8988T (cell line): ENCODE results near the gene SIRPA.
A peak's percentile ranks its signal among the peaks of the same experiment; 100 is the strongest.

Experiments used
- DNase-seq: peaks from one replicate; pipeline ENCODE4 v3.0.0; 2011

Gene SIRPA

DNA sequence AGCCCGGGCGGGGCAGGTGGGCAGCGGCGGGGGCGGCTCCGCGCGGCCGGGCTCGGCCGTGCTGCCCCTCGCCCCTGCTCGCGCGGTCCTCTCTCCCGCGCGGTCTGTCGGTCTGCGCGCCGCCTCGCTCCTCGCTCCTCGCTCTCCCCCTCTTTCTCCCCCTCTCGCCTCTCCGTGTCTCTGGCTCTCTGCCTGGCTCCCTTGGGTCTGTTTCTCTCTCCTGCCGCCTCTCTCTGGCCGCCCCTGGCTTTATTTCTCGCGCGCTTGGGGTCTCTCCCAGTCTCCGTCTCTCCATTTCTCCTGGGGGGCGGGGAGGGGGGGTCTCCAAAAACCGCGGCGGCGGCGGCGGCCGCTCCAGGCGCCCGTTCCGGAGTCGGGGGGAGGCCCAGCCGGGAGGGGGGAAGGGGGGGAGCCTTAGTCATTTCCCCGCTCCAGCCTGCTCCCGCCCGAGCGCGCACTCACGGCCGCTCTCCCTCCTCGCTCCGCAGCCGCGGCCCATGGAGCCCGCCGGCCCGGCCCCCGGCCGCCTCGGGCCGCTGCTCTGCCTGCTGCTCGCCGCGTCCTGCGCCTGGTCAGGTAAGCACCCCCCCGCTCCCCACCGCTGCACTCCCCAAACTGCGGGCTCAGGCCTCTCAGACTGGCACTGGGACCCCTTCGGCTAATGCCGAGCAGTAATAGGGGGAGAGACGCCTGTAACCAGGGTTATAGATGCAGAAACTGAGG is at the start of gene SIRPA:
Gene SIRPA (plus strand): TSS at position 457 of the 723 bp plus-strand sequence. CDS start 41 bp downstream, at position 498.
- DNase-seq: peak; percentile 93

DNA sequence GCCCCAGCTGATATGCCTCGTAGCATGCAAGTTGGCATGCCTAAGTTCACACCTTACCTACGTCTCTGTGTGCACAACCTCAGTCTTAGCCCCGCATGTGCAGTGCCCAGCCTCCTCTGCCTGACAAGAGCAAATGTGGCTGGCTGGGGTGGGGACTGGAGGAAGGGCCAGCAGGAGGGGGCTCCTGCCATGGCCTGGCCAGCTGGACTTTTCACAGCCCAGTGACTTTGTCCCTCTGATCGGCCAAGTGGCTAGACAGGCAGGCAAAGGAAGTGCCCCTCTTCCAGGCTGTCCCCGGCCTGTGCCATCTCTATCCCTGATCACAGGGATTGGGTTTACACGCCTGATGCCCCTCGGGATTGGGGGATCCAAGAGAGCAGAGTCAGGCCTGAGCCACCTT is 49.5 kb upstream of the SIRPA start:
- no peak for DNase-seq

DNA sequence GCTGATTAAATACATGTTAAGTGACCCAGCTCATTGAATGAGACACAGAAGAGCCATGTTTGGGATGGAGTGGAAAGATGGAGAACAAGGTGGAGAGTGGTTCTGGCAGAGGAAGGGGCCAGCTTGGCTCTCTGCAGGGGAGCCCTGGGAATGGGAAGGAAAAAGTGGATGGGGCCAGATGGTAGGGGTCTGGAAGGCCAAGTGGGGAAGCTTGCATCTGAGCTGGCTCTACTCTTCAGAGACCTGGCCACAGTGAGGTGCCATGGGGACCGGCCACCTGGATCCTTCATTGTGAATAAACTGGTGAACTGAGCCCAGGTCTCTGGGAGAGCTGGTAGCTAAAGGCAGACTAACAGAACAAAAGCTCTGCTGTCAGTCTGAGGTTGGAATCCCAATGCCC is 48.9 kb upstream of the SIRPA start:
- DNase-seq: no peak

DNA sequence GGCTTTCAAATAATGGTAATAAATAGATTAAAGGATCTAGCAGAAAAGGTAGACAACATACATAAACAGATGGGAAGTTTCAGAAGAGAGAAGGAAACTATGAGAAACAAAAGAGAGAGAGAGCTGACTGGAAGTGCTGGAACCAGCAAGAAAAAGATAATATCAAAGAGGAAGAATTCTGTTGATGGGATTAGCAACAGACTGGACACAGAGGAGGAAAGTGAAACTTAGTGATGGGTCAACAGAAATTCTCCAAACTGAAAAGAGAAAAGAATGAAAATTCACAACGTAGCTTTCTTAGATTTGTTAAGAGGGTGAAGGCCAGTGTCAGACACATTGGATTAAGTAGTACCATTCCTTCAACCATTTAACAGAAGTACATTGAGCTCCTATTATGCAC is 48.3 kb upstream of the SIRPA start:
- no peak for DNase-seq

DNA sequence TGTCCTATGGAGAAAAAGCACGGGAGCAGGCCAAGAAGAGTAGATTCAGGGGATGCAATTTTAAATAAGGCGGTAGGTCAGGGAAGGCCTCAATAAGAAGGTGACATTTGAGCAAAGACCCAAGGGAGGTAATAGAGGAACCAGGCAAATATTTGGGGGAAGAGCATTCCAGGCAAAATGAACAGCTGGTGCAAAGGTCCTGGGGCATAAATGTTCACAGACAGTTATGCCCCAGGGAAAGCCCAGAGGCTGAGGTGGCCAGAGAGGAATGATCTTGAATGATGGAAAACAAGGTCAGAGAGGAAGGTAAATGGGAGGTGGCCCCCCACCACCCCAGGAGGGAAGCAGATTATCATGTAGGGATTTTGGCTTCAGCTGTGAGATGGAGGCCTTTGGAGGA is 47.4 kb upstream of the SIRPA start:
- no peak for DNase-seq

DNA sequence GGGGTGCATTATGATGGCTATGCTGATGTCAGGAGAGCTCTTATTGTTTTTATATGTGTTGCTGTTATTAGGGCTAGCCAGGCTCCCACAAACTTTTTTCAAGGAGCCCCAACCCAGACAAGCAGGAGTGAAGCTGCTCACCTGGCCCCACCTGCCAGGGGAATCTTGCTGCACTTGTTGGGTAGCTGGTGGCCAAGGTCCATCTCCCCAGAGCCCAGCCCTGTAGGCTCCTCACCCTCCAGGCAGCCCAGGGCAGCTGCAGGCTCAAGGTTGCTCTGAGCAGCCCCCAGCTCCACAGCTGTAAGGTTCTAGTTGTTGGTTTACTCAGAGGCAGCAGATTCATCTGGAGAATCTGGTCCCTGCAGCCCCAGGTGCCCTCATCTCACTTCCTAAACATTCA is 46.8 kb upstream of the SIRPA start:
- DNase-seq: no peak

DNA sequence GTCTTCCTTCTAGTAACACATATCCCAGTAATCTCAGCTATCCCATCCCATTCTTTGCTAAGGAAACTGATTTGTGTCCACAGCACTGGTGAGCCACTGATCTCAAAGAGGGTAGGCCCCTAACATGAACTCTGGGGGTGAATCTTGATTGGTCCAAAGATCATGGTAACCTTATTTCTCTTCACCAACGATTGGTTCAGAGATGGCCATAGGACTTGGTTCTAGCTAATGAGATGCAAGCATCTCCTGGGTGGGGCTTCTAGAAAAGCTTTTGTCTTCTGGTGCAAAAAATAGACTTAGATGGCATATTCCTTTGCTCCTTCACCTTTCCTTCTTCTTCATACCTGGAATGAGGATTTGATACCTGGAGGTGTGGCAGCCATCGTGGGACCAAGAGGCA is 43.8 kb upstream of the SIRPA start:
- no peak for DNase-seq

DNA sequence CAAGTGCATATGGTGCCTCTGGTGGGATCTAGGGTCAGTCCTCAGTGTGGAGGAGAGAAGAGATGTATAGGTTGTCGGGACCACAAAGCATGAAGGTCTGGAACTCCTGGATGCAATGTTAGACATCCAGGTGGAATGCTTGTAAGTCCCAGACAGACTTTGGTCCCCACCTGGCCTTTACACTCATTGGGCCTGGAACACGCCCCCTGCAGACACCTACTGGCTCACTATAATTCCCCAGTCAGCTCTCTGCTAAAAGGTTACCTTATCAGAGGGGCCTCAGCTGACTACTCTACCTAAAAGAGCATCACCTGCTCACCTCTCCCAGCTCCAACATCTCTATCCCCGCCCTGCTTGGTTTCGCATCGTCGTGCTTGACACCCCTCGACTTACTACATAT is 41.7 kb upstream of the SIRPA start:
- no peak for DNase-seq

DNA sequence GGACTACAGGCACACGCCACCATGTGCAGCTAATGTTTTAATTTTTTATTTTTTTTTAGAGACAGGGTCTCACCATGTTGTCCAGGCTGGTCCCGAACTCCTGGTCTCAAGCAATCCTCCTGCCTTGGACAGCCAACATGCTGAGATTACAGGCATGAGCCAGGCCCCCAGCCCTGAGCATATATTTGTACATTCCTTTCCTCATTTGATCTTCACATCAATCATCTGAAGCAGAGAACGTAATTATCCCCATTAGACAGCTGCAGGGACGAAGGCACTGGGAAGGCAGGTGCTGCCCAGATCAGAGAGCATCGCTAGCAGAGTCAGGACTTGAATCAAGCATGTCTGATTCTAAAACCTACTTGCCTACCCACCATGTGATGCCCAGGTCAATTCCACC is 41.0 kb upstream of the SIRPA start:
- no peak for DNase-seq

DNA sequence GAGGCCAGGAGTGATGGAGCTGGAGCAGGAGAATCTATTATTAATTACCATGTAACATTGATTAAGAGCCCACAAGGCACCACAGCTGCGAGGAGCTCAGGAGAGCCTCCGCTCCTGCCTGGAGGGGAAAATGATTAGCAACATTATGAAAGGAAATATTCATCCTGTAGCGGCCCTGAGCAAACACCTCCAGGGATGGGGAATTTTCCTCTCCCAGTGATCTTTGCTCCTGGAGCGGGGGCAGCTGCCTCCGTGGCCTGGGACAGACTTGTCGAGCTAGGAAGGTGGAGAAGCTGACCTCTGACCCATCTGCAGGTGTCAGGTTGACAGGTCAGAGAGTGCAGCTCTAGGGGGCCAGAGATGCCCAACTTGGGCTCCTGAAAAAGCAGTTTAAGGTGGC is 40.1 kb upstream of the SIRPA start:
- no peak for DNase-seq

DNA sequence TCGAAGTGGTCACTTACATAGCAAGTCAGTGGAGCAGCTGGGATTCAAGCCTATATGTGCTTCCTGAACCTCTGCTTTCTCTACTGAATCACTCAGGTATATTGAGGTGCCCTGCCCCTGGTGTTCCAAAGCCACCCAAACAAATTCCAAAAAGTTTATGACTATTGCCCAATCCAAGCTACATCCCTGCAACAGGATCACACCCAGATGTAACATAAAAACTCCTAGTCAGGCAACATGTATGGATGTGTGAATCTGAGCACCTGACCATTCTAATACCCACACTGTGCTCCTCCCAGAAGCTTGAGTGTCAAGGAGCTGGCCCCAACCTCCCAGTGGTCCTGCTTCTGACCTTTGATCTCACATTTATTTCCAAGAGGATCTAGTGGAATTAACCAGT is 39.5 kb upstream of the SIRPA start:
- no peak for DNase-seq

DNA sequence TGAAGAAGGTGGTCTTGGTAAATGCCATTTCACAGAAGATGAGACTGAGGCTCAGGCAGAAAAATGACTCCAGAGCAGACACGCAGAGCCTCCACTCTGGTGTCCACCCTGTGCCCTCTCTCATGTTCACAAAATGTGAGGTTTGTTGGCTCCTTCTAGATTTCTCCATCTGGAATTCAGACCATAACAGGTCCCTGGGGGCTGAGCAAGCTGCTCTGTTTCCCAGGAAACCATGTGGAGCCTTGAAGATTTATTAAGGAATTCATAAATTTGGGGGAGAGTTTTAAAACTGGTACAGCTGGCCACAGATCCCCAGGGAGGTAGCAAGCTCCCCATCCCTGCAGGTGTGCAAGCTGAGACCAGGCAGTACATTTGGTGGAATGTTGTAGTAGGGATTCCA is 38.8 kb upstream of the SIRPA start:
- no peak for DNase-seq

DNA sequence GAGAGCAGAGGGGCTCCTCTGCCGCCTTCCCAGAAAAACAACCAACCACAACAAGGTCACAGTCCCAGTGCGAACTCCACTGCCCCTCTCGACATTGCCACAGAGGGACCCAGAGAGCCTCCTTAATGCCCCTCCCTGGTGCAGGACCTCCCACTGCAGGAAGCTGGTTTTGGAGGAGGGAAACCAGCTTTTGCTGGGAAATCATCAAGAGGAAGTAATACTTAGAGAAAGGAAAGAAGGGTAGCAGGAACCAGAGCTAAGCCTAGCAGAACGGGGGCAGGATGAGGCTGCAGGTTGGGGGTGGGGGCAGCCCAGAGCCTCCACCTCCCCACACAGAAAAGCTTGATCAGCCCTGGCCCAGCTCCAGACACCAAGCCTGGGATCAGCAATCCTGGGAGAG is 37.7 kb upstream of the SIRPA start:
- DNase-seq: no peak

DNA sequence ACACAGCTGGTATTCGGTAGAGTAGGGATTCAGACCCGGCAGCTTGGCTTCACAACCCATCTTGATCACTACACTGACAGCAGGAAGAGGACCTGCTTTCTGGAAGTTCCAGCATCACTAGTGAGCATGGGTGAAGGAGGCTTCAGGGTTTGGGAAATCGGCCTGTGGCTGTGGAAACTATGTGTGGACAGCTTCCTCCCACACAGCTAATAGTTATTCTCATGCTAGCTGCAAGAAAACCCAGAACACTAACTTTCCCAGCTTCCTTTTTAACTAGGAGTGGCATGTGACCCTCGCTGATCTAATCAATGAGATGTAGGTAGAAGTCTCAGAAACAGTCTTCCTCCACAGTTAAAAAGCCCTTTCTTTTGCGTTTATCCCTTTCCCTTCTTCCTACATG is 36.3 kb upstream of the SIRPA start:
- no peak for DNase-seq

DNA sequence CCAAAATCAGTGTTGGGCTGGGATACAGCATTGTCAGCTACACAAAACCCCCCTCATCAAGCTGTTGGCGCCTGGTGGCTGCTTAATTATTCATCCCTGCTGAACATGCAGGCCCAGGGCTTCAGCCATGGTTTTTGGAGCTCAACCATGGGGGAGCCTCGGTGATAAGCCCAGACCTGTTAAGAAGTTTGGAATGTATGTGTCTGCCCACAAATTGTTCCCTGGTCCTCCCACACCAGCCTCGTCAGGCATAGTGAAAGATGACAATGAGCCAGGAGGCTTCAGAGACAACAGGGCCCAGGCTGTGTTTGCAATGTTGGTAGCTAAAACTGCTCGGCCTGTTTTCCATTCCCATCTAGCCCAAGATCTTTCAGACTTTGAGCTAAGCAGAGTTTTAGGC is 34.8 kb upstream of the SIRPA start:
- no peak for DNase-seq

DNA sequence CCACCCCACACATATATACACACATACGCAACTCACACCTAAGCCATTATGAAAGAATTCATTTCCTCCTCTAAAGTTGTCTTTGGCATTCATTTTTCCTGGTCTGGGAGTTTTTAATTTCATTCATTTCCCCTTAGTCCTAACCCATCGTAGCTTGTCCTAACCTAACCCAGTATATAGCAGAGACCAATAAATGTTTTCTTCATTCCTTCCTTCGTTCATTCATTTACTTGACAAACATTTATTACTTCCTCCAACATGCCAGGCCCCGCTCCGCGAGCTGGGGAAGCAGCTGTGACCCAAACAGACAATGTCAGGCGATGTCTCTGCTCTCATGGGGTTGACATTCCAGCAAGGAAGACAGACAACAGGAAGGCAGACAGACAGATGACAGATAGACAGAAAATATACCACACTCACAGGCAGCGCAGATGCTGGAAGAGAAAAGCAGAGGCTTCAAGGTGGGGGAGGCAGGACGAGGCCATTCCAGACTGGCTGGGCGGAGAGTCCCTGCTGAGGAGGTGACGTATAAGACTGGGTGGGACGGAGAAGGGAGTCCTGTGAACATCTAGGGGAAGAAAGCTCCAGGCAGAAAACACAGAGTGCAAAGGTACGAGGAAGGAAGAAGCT is 33.7 kb upstream of the SIRPA start:
- DNase-seq: no peak

DNA sequence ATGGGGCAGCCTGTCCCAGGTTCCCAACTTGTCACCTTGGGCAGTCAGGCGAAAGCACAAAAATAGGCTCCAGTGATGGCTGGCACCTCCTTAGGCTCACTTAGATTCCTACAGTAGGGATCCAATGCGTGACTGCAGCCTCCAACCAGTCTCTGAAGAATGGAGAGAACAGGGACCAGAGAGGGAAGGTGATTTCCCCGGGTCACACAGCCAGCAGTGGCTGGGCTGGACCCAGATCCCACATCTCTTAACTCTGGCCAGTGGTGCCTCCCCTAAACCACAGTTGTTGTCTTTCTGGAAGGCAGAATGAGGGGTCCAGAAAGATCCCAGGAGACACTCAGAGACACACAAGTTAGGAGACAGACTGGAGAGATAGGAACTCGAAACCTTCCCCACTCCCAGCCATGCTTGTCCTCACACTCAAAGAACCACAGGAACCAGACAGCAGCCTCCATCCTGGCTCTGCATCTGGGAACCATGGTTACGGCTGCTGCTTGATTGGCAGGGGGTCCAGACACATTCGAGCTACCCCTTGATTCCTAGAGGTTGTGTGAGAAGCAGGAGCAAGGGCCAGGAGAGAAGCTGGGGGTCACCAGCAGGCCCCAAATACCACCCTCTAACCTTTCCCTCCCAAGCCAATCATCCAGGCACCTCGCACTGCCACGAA is 33.1 kb upstream of the SIRPA start:
- DNase-seq: no peak

DNA sequence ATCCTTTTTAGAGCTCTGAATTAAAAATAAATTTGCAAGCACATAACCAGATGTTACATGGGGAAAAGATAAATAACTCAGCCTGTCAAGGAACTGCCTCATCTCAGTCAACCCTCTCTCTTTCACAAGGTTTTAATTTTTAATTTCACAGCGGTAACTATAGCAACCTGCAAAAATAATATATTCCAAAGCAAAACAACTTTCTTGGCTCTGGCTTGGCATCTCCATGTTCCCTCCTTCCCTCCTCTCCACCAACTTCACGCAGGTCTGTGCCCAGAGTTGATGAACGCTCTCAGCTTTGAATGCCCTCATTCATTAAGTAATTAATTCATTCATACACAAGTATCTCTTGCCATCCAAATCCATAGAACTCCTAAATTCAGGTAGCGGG is 32.5 kb upstream of the SIRPA start:
- DNase-seq: no peak

DNA sequence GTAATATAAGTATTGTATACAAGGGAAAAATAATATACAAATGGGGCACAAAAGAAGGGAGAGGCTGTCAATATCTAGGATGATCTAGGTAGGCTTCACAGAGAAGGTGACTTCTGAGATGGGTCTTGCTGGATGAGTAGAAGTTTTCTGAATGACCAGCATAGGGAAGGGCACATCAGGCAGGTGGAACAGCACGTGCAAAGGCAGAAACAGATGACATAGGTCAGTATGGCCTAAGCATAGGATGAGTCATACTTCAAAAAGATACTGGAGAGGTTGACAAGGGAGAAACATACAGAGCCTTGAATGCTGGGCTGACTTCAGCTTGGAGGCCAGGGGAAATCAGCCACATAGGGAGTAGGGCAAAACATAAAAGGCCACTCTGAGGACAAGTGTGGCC is 31.9 kb upstream of the SIRPA start:
- DNase-seq: no peak

DNA sequence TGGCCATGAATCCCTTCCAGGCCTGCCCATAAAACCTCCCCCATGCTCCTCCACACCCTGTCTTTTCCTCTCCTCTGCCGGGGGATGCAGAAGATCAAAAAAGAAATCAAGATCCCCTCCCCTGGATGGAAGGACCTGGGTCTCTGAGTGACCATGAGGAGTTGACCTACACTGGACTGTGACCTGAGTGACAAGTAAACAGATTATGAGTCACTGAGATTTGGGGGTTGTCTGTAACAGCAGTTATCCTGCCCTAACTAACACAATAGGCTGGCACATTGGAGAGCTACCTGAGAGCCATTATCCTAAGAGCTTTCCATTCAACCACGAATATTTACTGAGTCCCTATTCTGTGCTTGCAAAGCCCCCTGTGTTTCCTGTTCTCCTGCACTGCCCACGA is 28.4 kb upstream of the SIRPA start:
- no peak for DNase-seq

DNA sequence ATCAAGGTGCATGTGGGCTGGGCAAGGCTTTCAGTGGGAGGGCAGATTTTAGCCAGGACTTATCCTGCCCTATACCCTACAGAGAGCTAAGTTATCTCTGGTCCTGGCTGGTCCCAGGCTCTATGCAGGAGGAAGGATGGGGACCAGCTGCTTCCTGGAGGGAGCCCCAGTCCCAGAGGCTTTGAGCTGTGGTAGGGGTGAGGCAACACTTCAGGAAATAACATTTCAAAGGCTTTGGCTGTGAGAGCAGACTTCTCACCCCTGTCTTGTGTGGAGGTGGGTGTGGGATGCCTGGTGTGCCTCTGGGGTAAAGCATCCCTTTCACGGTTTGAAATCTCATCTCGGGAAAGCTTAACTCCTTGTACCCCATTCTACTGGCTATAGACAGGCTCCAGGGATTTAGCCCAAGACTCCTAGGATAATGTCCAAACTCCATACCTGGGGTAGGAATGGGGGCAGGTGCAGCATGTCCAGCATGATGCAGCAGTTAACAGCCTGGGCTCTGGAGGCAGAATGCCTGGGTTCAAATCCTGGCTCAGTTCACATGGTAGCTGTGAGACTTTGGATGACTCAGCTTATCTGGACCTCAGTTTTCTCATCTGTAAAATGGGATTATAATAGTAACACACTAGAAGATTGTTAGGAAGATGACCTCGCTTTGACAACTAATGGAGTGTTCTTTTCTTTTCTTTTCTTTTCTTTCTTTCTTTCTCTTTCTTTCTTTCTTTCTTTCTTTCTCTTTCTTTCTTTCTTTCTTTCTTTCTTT is 27.5 kb upstream of the SIRPA start:
- no peak for DNase-seq

DNA sequence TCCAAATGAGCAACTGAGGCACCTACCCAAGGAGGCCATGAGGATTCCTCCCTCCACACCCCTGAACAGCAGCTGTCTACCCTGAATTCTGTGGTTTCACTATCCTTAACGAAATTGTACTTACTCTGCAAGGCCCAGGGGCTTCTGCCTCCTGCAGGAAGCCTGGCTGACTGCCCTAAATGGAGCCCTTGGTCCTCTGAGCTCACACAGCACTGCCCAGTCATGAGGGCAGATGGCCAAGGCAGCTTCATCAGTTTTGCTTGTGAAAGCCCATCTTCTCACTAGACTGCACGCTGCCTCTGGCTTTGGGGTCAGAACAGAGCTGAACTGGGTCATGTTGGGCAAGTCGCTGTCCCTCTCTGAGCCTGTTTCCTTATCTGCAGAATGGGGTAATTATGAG is 26.4 kb upstream of the SIRPA start:
- DNase-seq: no peak

DNA sequence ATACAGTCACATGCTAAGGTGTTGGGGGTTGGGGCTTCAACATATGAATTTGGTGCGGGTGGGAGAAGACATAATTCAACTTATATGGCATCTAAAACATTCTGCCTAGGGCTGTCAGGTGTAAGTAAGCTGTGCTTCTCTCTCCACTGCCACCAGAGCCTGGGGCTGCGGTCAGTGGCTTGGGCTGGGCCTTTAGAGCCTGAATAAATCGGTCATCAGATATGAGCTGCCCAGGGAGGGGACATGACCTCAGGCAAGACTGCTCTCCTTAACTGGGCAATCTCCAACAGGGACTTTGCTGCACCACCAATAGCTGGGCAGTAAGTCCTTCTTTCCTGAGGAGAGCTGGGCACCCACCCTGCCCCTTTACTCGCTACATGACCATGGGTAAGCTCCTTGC is 24.9 kb upstream of the SIRPA start:
- no peak for DNase-seq
